GM19463 (cell line): Measurements from ENCODE around the gene FIGNL1.
A peak's percentile ranks its signal among the peaks of the same experiment; 100 is the strongest.

Experiments used
- ATAC-seq: cut with Tn5 transposase; IDR thresholded peaks from one replicate; pipeline ENCODE4 v1.9.1; 2021; ENCODE audit warnings: mild to moderate bottlenecking, moderate library complexity; ENCODE audit not compliant: unreplicated experiment

FIGNL1 gene

GRCh38 chr7:50399206-50399605, 50.9 kb downstream of the FIGNL1 start:
- no peak for ATAC-seq

GRCh38 chr7:50397971-50398324, 52.2 kb downstream of the FIGNL1 start:
- no peak for ATAC-seq

GRCh38 chr7:50397320-50397970, 52.7 kb downstream of the FIGNL1 start:
- peak; percentile 80 for ATAC-seq

- ATAC-seq = peak; percentile 5
Measured at GRCh38 chr7:50396856-50397255, 53.3 kb downstream of the FIGNL1 start.

GRCh38 chr7:50394315-50394714, 55.8 kb downstream of the FIGNL1 start:
- no peak for ATAC-seq
